ENCODE measurements around the gene NADK. TPM values are rescaled to one million over a fixed set of nuclear protein-coding genes. Genes with fewer than 3 reads are reported as not detected.

NADK gene
- total RNA-seq, 1 experiment from 2014 or later = 93.4 TPM

GRCh38 chr1:1780598-1781525, 2.6 kb upstream of the NADK start:
- Histone ChIP-seq H3K4me1 (ENCODE audit: control insufficient read depth in 1 of 2, insufficient read depth in 2 of 2, low read length in 2 of 2) (peaks cover 22 to 45% of the 10 kb centered on the region in 2 experiments; a peak in 3 of 4 replicates), H3K79me2 (ENCODE audit: insufficient read depth, low read length) (peaks cover 22% of the 10 kb centered on the region), H3K27me3 (ENCODE audit: insufficient read depth, low read length) (no peaks in the 10 kb centered on the region), H4K20me1 (ENCODE audit: insufficient read depth) (no peaks in the 10 kb centered on the region; the same call in 1 of the 2 replicates), H3K9ac (ENCODE audit: low read length) (no peak overlapping the region), H3K4me3 (replicated peaks in 1 of 2; ENCODE audit: low read depth in 1 of 2, low read length in 2 of 2) (no peak overlapping the region), H3K9me3 (ENCODE audit: control insufficient read depth in 1 of 2, insufficient read depth in 1 of 2, low read depth in 1 of 2, low read length in 2 of 2) (no peaks in the 10 kb centered on the region), H3K4me2 (ENCODE audit: low read length) (no peak overlapping the region), H2AFZ (ENCODE audit: low read depth, low read length, poor library complexity, severe bottlenecking) (no peak overlapping the region), H3K27ac (ENCODE audit: low read depth, low read length) (peak overlapping the region; percentile 24; the same call in 1 of the 2 replicates), H3K9me2 (ENCODE audit: insufficient read depth) (no peaks in the 10 kb centered on the region), H3K36me3 (ENCODE audit: control insufficient read depth in 1 of 2, insufficient read depth in 2 of 2, low read length in 2 of 2) (peaks cover 9 to 13% of the 10 kb centered on the region in 2 experiments; a peak in 3 of 4 replicates)
- no TSS peak for BruUV-seq (replicated peaks)
- RAD21 ChIA-PET (ENCODE audit: low non-redundant PET in 1 of 2, low total read pairs in 2 of 2, uncharacterized antibody in 2 of 2, unreplicated experiment in 2 of 2) = no interaction called here
- ATAC-seq (no peak), DNase-seq (ENCODE audit: low read depth, low spot score) (no peak)
- POLR2A ChIA-PET = no interaction called here
- no peak for TF ChIP-seq YY1 (IDR thresholded peaks at IDR 0.05; ENCODE audit: extremely low read depth, insufficient replicate concordance, low read depth, low read length)
- TF ChIP-seq CEBPB (IDR thresholded peaks at IDR 0.05; ENCODE audit: low read depth) = no peak
- TF ChIP-seq ATF3 (IDR thresholded peaks at IDR 0.05) = no peak
- TF ChIP-seq CTCF (IDR thresholded peaks at IDR 0.05 in 2 of 3, conservative IDR thresholded peaks at IDR 0.05 in 1 of 3; ENCODE audit: borderline replicate concordance in 1 of 3, insufficient read depth in 1 of 3, low read depth in 2 of 3, low read length in 2 of 3) = no peak
- no peak for TF ChIP-seq EGR1 (IDR thresholded peaks at IDR 0.05; ENCODE audit: low read depth)
- TF ChIP-seq EZH2phosphoT487 (IDR thresholded peaks at IDR 0.05; ENCODE audit: borderline replicate concordance) = no peak
- TF ChIP-seq MAX (IDR thresholded peaks at IDR 0.05) = no peak
- TF ChIP-seq ZFX (IDR thresholded peaks at IDR 0.05) = no peak
- no peak for TF ChIP-seq ZNF274 (IDR thresholded peaks at IDR 0.05; ENCODE audit: low read depth, low read length)
- TF ChIP-seq RAD21 (IDR thresholded peaks at IDR 0.05; ENCODE audit: low read depth) = no peak
- no peak for TF ChIP-seq ELF1 (IDR thresholded peaks at IDR 0.05; ENCODE audit: borderline replicate concordance, low read depth)
- no peak for TF ChIP-seq POLR2A (IDR thresholded peaks at IDR 0.05; ENCODE audit: borderline replicate concordance, extremely low read depth, insufficient read depth, insufficient read length)
- no peak for TF ChIP-seq ZBTB33 (IDR thresholded peaks at IDR 0.05; ENCODE audit: extremely low read depth, insufficient replicate concordance, low read length)
- no peak for TF ChIP-seq CBX3 (IDR thresholded peaks at IDR 0.05; ENCODE audit: low read depth)
- TF ChIP-seq POLR2AphosphoS5 (IDR thresholded peaks at IDR 0.05; ENCODE audit: low read depth, low read length) = no peak
- intact Hi-C loops (cut with micrococcal nuclease) = no loop called here
- CTCF ChIA-PET = interaction anchor here (2.6 kb wide), 1 partner anchor 8 kb away, joined by 11 read pairs; no protein-coding TSS in a partner anchor
